H54 (cell line): ENCODE data around the gene IGFLR1.

Experiments used
- DNase-seq: peaks from one replicate; pipeline ENCODE4 v3.0.0; 2011; ENCODE audit warnings: low spot score, mixed read lengths; ENCODE audit not compliant: insufficient read length
- FAIRE-seq: peaks from 3 replicates; lab custom pipeline; 2011; peaks lifted over from hg19 to GRCh38; lab: Jason Lieb, UNC
- POLR2A ChIP-seq: IDR thresholded peaks from 2 replicates; pipeline ENCODE4 v1.6.1; 2011; ENCODE audit warnings: low read depth, mild to moderate bottlenecking, low read length

The IGFLR1 gene

GRCh38 chr19:35783469-35784434 lies 41.5 kb upstream of the IGFLR1 start:
- DNase-seq, result no peak
- FAIRE-seq, result no peak

GRCh38 chr19:35782589-35782988 lies 40.3 kb upstream of the IGFLR1 start:
- DNase-seq (no peak), FAIRE-seq (no peak)
- no peak for TF ChIP-seq POLR2A

More at GRCh38 chr19:35783469-35784434, 41.5 kb upstream of the IGFLR1 start:
- no peak for TF ChIP-seq POLR2A

GRCh38 chr19:35781650-35782049 lies 39.4 kb upstream of the IGFLR1 start:
- DNase-seq (no peak), FAIRE-seq (no peak)
- no peak for TF ChIP-seq POLR2A

- FAIRE-seq (no peak), DNase-seq (no peak)
- TF ChIP-seq POLR2A, result no peak
Observed at GRCh38 chr19:35780717-35781116, 38.5 kb upstream of the IGFLR1 start.

- no peak for DNase-seq
- TF ChIP-seq POLR2A, result no peak
- no peak for FAIRE-seq
Observed at GRCh38 chr19:35780058-35780457, 37.8 kb upstream of the IGFLR1 start.

- no peak for TF ChIP-seq POLR2A
- no peak for DNase-seq
Observed at GRCh38 chr19:35779033-35779432, 36.8 kb upstream of the IGFLR1 start.

GRCh38 chr19:35777961-35778360 lies 35.7 kb upstream of the IGFLR1 start:
- TF ChIP-seq POLR2A, result no peak
- no peak for FAIRE-seq
- no peak for DNase-seq

More at GRCh38 chr19:35779033-35779432, 36.8 kb upstream of the IGFLR1 start:
- no peak for FAIRE-seq

- FAIRE-seq (no peak), DNase-seq (no peak)
- no peak for TF ChIP-seq POLR2A
Observed at GRCh38 chr19:35777086-35777841, 35.0 kb upstream of the IGFLR1 start.

- DNase-seq (no peak), FAIRE-seq (no peak)
- no peak for TF ChIP-seq POLR2A
Observed at GRCh38 chr19:35776102-35776788, 34.0 kb upstream of the IGFLR1 start.

- peak; percentile 99 for DNase-seq
- peak; percentile 75 for FAIRE-seq
- peak; percentile 72 for TF ChIP-seq POLR2A
Observed at GRCh38 chr19:35775298-35776101, 33.2 kb upstream of the IGFLR1 start, which contains the start of gene ARHGAP33. ARHGAP33 (plus strand) TSS chr19:35775564; CDS start chr19:35775659, 95 bp downstream.

- no peak for FAIRE-seq
Observed at GRCh38 chr19:35775046-35775297, 32.7 kb upstream of the IGFLR1 start.

GRCh38 chr19:35774274-35775045 lies 32.2 kb upstream of the IGFLR1 start:
- DNase-seq, result no peak
- no peak for TF ChIP-seq POLR2A
- FAIRE-seq, result no peak

More at GRCh38 chr19:35775046-35775297, 32.7 kb upstream of the IGFLR1 start:
- no peak for DNase-seq
- no peak for TF ChIP-seq POLR2A
